GM12878 (cell line): ENCODE measurements around the gene ATP4B. TPM values are rescaled to one million over a fixed set of nuclear protein-coding genes. Genes with fewer than 3 reads are reported as not detected.

Source experiments
- BRCA1 ChIP-seq: IDR thresholded peaks from 2 replicates; pipeline ENCODE4 v1.6.1; 2011; ENCODE audit warnings: low read depth, low read length, improper control_type of control experiment
- EED ChIP-seq: sonication (generic); IDR thresholded peaks from 2 replicates; pipeline ENCODE4 v1.6.1; 2016; ENCODE audit warnings: antibody characterized with exemption, low read depth
- EGR1 ChIP-seq, 2 experiments: IDR thresholded peaks; 1 replicate in 1 of 2; 2 replicates in 1 of 2; pipeline ENCODE4 v1.6.1; 2011 to 2012; ENCODE audit warnings: low read depth in 2 of 2, low read length in 2 of 2, borderline replicate concordance in 1 of 2, mild to moderate bottlenecking in 1 of 2, moderate library complexity in 1 of 2
- ESRRA ChIP-seq: IDR thresholded peaks from 2 replicates; pipeline ENCODE4 v1.6.1; 2012; ENCODE audit warnings: mild to moderate bottlenecking, low read length, improper control_type of control experiment
- FOXM1 ChIP-seq: IDR thresholded peaks from 2 replicates; pipeline ENCODE4 v1.6.1; 2012; ENCODE audit warnings: low read depth, mild to moderate bottlenecking, inconsistent platforms, low read length, moderate library complexity
- IRF4 ChIP-seq: IDR thresholded peaks from 2 replicates; pipeline ENCODE4 v1.6.1; 2011; ENCODE audit warnings: low read depth, low read length
- JUNB ChIP-seq: IDR thresholded peaks from 2 replicates; pipeline ENCODE4 v1.6.1; 2016; ENCODE audit warnings: antibody characterized with exemption, mild to moderate bottlenecking
- KLF5 ChIP-seq: fragments of 450-650 bp; IDR thresholded peaks from 2 replicates; pipeline ENCODE4 v1.6.1; 2014; ENCODE audit warnings: mild to moderate bottlenecking; ENCODE audit not compliant: partially characterized antibody
- MYB ChIP-seq: fragments of 150-350 bp; IDR thresholded peaks from 2 replicates; pipeline ENCODE4 v1.6.1; 2014; ENCODE audit warnings: mild to moderate bottlenecking, low read depth, low read length, borderline replicate concordance
- NBN ChIP-seq: fragments of 450-650 bp; IDR thresholded peaks from 2 replicates; pipeline ENCODE4 v1.6.1; 2016
- NR2F1 ChIP-seq: fragments of 450-650 bp; conservative IDR thresholded peaks from 2 replicates; pipeline ENCODE4 v1.6.1; 2017; ENCODE audit warnings: mild to moderate bottlenecking
- PAX5 ChIP-seq: IDR thresholded peaks from 2 replicates; pipeline ENCODE4 v1.6.1; 2011; ENCODE audit warnings: low read depth, low read length, borderline replicate concordance
- RAD51 ChIP-seq: fragments of 450-650 bp; IDR thresholded peaks from 2 replicates; pipeline ENCODE4 v1.6.1; 2016; ENCODE audit warnings: moderate library complexity, mild to moderate bottlenecking, inconsistent platforms
- RFX5 ChIP-seq: IDR thresholded peaks from 2 replicates; pipeline ENCODE4 v1.6.1; 2011; ENCODE audit warnings: low read depth, low read length, improper control_type of control experiment
- SMARCA5 ChIP-seq: fragments of 450-650 bp; IDR thresholded peaks from 2 replicates; pipeline ENCODE4 v1.6.1; 2017; ENCODE audit warnings: mild to moderate bottlenecking
- SREBF2 ChIP-seq: IDR thresholded peaks from 2 replicates; pipeline ENCODE4 v1.6.1; 2012; ENCODE audit warnings: mild to moderate bottlenecking, low read length
- STAT3 ChIP-seq: IDR thresholded peaks from 2 replicates; pipeline ENCODE4 v1.6.1; 2011; ENCODE audit warnings: low read depth, low read length, improper control_type of control experiment
- SUZ12 ChIP-seq: fragments of 200-600 bp; sonication (generic); IDR thresholded peaks from one replicate; pipeline ENCODE4 v1.6.1; 2018; ENCODE audit warnings: antibody characterized with exemption, mild to moderate bottlenecking; ENCODE audit not compliant: unreplicated experiment
- TCF7 ChIP-seq: IDR thresholded peaks from 2 replicates; pipeline ENCODE4 v1.6.1; 2014; ENCODE audit warnings: antibody characterized with exemption, borderline replicate concordance
- ZNF622 ChIP-seq: fragments of 450-650 bp; IDR thresholded peaks from 2 replicates; pipeline ENCODE4 v1.6.1; 2017; ENCODE audit warnings: mild to moderate bottlenecking, inconsistent platforms
- ZSCAN29 ChIP-seq: fragments of 450-650 bp; IDR thresholded peaks from 2 replicates; pipeline ENCODE4 v1.6.1; 2017; ENCODE audit warnings: mild to moderate bottlenecking, moderate library complexity
- polyA plus RNA-seq, 11 experiments: library from polyadenylated mRNA; depleted of rRNA in 4 of 11; unstranded in 6 of 11; stranded (reverse) in 5 of 11; fragments of >200 nt; fragmentation: Nextera tagmentation in 4 of 11; fragmentation: Illumina TruSeq in 1 of 11; extraction: Ambion mirVana in 4 of 11; extraction: Trizol in 1 of 11; gene quantifications; 1 replicate in 1 of 11; 2 replicates in 10 of 11; pipeline versions ENCODE4 v1.2.1 to v1.2.3, GENCODE V29; 2011 to 2016; ENCODE audit warnings: inconsistent platforms in 2 of 11, missing spikeins in 2 of 11, low read depth in 1 of 11
- total RNA-seq, 4 experiments: library from RNA; depleted of rRNA in 3 of 4; stranded (reverse); fragments of >200 nt in 3 of 4; fragmentation: Illumina TruSeq in 1 of 4; extraction: Trizol in 1 of 4; gene quantifications; 2 replicates each; pipeline versions ENCODE4 v1.2.1 to v1.2.3, GENCODE V29; 2013 to 2021
- TF ChIP-seq, protein P1 (sequence below): fragments of 450-650 bp; IDR thresholded peaks from 2 replicates; pipeline ENCODE4 v1.6.1; 2018; ENCODE audit warnings: mild to moderate bottlenecking, low read depth, moderate library complexity; ENCODE audit not compliant: partially characterized antibody
- TF ChIP-seq, protein P2 (sequence below): fragments of 450-650 bp; formaldehyde crosslinking; IDR thresholded peaks from 2 replicates; pipeline ENCODE4 v1.5.0; 2022; ENCODE audit warnings: mild to moderate bottlenecking, missing genetic modification characterization
- TF ChIP-seq, protein P3 (sequence below): fragments of 450-650 bp; formaldehyde crosslinking; IDR thresholded peaks from 2 replicates; pipeline ENCODE4 v1.4.0; 2020; ENCODE audit warnings: mild to moderate bottlenecking, moderate library complexity

ATP4B gene
- total and polyA plus RNA-seq, 10 of the 15 experiments (the other 5 are each of a cell fraction or from before 2014, with no cell fraction given), result 0.05 to 0.33 (median 0.20) TPM; not detected in 4

DNA sequence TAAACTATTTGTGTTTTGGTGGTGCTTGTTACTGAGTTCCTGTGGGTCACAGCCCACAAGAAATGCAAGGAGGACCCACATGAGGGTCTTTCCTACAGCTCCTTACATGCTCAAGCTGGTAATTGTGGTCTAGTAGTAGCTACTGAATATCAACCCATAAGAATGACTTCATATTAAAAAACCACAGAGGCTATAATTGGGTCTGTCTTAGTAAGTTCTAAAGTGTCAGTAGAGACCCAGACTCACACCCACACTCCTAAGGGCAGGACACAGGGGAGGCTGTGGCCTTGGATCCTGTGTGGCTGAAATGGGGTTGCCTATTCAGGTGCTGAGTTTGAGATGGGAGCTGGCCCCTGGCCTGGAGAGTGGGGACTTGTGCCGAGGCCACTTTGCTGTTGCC, 53.8 kb downstream of the ATP4B start (continued):
- TF ChIP-seq MYB (no peak), NR2F1 (peak; percentile 74), STAT3 (no peak), EED (no peak; the same call in 1 of the 2 replicates), KLF5 (no peak), PAX5 (no peak), BRCA1 (no peak), IRF4 (0 out of 2 replicates have a peak, but pooled peaks have one; percentile 18), RFX5 (no peak), SUZ12 (no peak), SREBF2 (no peak), ZSCAN29 (no peak), TCF7 (no peak), JUNB (peak; percentile 84), SMARCA5 (no peak), ESRRA (no peak), EGR1 (IDR thresholded peaks at IDR 0.05; ENCODE audit: borderline replicate concordance in 1 of 2, low read depth in 2 of 2, low read length in 2 of 2) (no peak), ZNF622 (no peak), RAD51 (no peak), FOXM1 (peak; percentile 84; the same call in 1 of the 2 replicates), NBN (no peak)
- TF ChIP-seq, protein P1, sequence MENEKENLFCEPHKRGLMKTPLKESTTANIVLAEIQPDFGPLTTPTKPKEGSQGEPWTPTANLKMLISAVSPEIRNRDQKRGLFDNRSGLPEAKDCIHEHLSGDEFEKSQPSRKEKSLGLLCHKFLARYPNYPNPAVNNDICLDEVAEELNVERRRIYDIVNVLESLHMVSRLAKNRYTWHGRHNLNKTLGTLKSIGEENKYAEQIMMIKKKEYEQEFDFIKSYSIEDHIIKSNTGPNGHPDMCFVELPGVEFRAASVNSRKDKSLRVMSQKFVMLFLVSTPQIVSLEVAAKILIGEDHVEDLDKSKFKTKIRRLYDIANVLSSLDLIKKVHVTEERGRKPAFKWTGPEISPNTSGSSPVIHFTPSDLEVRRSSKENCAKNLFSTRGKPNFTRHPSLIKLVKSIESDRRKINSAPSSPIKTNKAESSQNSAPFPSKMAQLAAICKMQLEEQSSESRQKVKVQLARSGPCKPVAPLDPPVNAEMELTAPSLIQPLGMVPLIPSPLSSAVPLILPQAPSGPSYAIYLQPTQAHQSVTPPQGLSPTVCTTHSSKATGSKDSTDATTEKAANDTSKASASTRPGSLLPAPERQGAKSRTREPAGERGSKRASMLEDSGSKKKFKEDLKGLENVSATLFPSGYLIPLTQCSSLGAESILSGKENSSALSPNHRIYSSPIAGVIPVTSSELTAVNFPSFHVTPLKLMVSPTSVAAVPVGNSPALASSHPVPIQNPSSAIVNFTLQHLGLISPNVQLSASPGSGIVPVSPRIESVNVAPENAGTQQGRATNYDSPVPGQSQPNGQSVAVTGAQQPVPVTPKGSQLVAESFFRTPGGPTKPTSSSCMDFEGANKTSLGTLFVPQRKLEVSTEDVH, result no peak
- TF ChIP-seq, protein P2, sequence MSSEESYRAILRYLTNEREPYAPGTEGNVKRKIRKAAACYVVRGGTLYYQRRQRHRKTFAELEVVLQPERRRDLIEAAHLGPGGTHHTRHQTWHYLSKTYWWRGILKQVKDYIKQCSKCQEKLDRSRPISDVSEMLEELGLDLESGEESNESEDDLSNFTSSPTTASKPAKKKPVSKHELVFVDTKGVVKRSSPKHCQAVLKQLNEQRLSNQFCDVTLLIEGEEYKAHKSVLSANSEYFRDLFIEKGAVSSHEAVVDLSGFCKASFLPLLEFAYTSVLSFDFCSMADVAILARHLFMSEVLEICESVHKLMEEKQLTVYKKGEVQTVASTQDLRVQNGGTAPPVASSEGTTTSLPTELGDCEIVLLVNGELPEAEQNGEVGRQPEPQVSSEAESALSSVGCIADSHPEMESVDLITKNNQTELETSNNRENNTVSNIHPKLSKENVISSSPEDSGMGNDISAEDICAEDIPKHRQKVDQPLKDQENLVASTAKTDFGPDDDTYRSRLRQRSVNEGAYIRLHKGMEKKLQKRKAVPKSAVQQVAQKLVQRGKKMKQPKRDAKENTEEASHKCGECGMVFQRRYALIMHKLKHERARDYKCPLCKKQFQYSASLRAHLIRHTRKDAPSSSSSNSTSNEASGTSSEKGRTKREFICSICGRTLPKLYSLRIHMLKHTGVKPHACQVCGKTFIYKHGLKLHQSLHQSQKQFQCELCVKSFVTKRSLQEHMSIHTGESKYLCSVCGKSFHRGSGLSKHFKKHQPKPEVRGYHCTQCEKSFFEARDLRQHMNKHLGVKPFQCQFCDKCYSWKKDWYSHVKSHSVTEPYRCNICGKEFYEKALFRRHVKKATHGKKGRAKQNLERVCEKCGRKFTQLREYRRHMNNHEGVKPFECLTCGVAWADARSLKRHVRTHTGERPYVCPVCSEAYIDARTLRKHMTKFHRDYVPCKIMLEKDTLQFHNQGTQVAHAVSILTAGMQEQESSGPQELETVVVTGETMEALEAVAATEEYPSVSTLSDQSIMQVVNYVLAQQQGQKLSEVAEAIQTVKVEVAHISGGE (CRISPR knock-in tag), result no peak
- TF ChIP-seq, protein P3, sequence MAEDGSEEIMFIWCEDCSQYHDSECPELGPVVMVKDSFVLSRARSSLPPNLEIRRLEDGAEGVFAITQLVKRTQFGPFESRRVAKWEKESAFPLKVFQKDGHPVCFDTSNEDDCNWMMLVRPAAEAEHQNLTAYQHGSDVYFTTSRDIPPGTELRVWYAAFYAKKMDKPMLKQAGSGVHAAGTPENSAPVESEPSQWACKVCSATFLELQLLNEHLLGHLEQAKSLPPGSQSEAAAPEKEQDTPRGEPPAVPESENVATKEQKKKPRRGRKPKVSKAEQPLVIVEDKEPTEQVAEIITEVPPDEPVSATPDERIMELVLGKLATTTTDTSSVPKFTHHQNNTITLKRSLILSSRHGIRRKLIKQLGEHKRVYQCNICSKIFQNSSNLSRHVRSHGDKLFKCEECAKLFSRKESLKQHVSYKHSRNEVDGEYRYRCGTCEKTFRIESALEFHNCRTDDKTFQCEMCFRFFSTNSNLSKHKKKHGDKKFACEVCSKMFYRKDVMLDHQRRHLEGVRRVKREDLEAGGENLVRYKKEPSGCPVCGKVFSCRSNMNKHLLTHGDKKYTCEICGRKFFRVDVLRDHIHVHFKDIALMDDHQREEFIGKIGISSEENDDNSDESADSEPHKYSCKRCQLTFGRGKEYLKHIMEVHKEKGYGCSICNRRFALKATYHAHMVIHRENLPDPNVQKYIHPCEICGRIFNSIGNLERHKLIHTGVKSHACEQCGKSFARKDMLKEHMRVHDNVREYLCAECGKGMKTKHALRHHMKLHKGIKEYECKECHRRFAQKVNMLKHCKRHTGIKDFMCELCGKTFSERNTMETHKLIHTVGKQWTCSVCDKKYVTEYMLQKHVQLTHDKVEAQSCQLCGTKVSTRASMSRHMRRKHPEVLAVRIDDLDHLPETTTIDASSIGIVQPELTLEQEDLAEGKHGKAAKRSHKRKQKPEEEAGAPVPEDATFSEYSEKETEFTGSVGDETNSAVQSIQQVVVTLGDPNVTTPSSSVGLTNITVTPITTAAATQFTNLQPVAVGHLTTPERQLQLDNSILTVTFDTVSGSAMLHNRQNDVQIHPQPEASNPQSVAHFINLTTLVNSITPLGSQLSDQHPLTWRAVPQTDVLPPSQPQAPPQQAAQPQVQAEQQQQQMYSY, result no peak
